Measurements from ENCODE around the gene LCOR. TPM values are rescaled to one million over a fixed set of nuclear protein-coding genes. Genes with fewer than 3 reads are reported as not detected.

Gene LCOR
- total RNA-seq, 2 donors from 2014 or later, result 58.6 to 73.1 TPM

DNA sequence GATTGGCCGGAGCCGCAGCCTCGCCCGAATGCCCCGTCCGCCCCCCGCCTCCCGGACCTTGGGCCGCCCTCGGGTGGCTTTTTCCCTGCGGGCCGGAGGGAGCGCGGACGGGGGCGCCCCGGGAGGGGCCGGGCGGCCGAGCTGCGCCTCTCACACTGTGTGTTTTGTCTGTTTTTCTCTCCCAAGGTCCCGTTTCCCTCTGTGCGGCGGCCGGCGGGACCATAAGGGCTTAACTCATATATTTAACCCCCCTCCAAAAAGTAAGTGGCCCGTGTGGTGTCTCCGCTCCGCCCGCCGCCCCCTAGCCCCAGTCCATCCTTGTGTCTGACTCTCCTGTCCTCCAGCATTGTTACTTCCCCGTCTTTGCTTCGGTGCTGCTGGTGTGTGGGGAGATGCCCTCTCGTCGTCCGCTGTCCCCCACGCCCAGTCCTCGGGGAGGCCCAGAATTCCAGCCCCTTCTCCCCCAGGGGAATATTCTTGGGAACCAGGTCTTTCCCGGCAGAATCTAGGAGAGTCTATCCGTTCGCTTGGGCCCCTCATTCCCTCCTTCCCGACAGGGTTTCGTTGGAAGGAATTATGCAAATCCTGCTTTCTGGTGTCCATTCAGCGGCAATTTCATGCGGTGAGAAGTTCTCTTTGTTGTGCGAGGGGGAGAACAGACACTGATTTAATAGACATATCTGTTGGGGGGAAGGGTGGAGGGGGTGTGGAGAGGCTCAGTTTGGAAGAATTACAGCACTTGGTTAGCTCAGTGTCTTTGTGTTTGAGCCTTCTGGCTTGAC lies 1.3 kb downstream of the LCOR start:
- no peaks in the 10 kb centered on the region for H3K27me3 ChIP-seq
- H3K36me3 ChIP-seq, result no peaks in the 10 kb centered on the region
- no peak for TF ChIP-seq CTCF (IDR thresholded peaks at IDR 0.05)
- peak overlapping the region; percentile 94 for H3K4me3 ChIP-seq
- no peaks in the 10 kb centered on the region for H3K9me3 ChIP-seq
- peak; percentile 53 for DNase-seq
- peak overlapping the region; percentile 89 for H3K9ac ChIP-seq (ENCODE audit: low read depth in 2 of 2, low read length in 2 of 2)
- peaks cover 8% of the 10 kb centered on the region for H3K4me1 ChIP-seq
- intact Hi-C loops (cut with DNase I), result no loop called here
- H3K27ac ChIP-seq, result peak overlapping the region; percentile 95

DNA sequence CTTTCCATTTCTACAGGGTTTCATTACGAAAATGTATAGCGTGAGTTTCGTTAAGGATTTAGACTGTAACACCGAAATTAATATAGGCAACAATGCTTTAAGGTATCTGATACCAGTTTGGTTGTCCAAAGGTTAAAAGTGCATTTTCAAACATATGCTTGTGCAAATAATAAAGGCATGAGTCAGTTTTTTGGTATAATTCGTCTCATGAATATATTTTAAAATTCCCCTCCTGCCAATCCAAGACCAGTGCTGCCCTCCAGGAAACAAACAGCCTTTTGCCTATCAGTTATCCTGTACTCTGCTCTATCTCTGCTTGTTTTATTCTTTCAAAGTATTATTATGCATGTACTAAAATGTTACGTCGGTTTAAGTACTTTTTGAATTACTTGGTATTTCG lies 2.0 kb downstream of the LCOR start:
- Histone ChIP-seq H3K4me3 (peak overlapping the region; percentile 94), H3K9me3 (no peaks in the 10 kb centered on the region), H3K36me3 (no peaks in the 10 kb centered on the region), H3K27ac (peak overlapping the region; percentile 95), H3K27me3 (no peaks in the 10 kb centered on the region), H3K4me1 (peaks cover 8% of the 10 kb centered on the region), H3K9ac (ENCODE audit: low read depth in 2 of 2, low read length in 2 of 2) (peak overlapping the region in 1 of 2 donors; percentile 89)
- TF ChIP-seq CTCF (IDR thresholded peaks at IDR 0.05), result no peak
- no peak for DNase-seq
- intact Hi-C loops (cut with DNase I), result no loop called here

DNA sequence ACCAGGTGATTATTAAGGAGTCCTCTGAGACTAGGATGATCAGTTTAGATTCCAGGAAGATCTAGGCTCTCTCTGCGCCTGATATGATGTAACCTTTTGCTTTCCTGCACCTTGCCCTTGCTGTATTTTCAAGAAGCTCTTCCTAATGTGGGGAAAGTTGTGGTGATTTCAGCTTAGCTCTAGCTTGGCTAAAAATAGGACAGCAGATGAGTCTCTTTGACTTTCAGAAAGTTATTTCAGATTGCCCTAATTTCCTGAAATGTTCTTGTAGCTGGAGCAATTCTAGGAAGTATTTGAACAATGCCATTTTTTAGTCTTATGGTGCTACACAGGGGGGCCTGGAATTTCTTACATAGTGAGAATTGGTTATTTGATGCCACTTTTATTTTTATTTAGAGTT lies 3.8 kb downstream of the LCOR start:
- Histone ChIP-seq H3K9ac (ENCODE audit: low read depth in 2 of 2, low read length in 2 of 2) (peak overlapping the region in 1 of 2 donors; percentile 51), H3K9me3 (no peaks in the 10 kb centered on the region), H3K27ac (no peak overlapping the region), H3K4me1 (peaks cover 8% of the 10 kb centered on the region), H3K4me3 (no peak overlapping the region), H3K36me3 (no peaks in the 10 kb centered on the region), H3K27me3 (no peaks in the 10 kb centered on the region)
- intact Hi-C loops (cut with DNase I), result no loop called here
- no peak for TF ChIP-seq CTCF (IDR thresholded peaks at IDR 0.05)
- DNase-seq, result no peak

- Histone ChIP-seq H3K9ac (ENCODE audit: low read depth in 2 of 2, low read length in 2 of 2) (no peak overlapping the region), H3K36me3 (no peaks in the 10 kb centered on the region), H3K27ac (no peak overlapping the region), H3K4me1 (peaks cover 8% of the 10 kb centered on the region), H3K9me3 (no peaks in the 10 kb centered on the region), H3K4me3 (no peak overlapping the region), H3K27me3 (no peaks in the 10 kb centered on the region)
- no peak for DNase-seq
- intact Hi-C loops (cut with DNase I), result no loop called here
- TF ChIP-seq CTCF (IDR thresholded peaks at IDR 0.05), result no peak
Measured at GRCh38 chr10:96838529-96838928, 6.4 kb downstream of the LCOR start.

- H3K4me3 ChIP-seq, result no peak overlapping the region
- no peaks in the 10 kb centered on the region for H3K36me3 ChIP-seq
- no peak for TF ChIP-seq CTCF (IDR thresholded peaks at IDR 0.05)
- intact Hi-C loops (cut with DNase I), result loop anchor here (10.0 kb wide), 1 partner anchor 184 kb away; no protein-coding TSS in a partner anchor
- H3K27ac ChIP-seq, result no peak overlapping the region
- no peak overlapping the region for H3K9ac ChIP-seq (ENCODE audit: low read depth in 2 of 2, low read length in 2 of 2)
- no peaks in the 10 kb centered on the region for H3K9me3 ChIP-seq
- no peaks in the 10 kb centered on the region for H3K4me1 ChIP-seq
- no peak for DNase-seq
- H3K27me3 ChIP-seq, result no peaks in the 10 kb centered on the region
Measured at GRCh38 chr10:96840841-96841518, 8.9 kb downstream of the LCOR start.

All from colonic mucosa (tissue), 4 donors.